ENCODE results near the gene WDR19. TPM values are rescaled to one million over a fixed set of nuclear protein-coding genes. Genes with fewer than 3 reads are reported as not detected.
A peak's percentile ranks its signal among the peaks of the same experiment; 100 is the strongest.

Gene WDR19
- total and polyA plus RNA-seq, 11 donors = 4.3 to 15.6 (median 8.1) TPM

GRCh38 chr4:39324897-39325613, 142.7 kb downstream of the WDR19 start:
- DNase-seq (no peak), ATAC-seq (no peak)
- Histone ChIP-seq H3K4me3 (no peak overlapping the region), H3K4me1 (no peaks in the 10 kb centered on the region), H3K9me3 (no peaks in the 10 kb centered on the region), H3K27ac (peak overlapping the region in 1 of 12 donors; percentile 22), H3K36me3 (peaks cover 0 to 74% (median 63%) of the 10 kb centered on the region in 9 donors), H3K27me3 (no peaks in the 10 kb centered on the region)
- WGBS, 4 donors = 79 to 97% (median 88%) methylated on average over 4 of the region's 4 CpGs
- no peak for TF ChIP-seq POLR2A (IDR thresholded peaks at IDR 0.05)
- TF ChIP-seq, protein P1, sequence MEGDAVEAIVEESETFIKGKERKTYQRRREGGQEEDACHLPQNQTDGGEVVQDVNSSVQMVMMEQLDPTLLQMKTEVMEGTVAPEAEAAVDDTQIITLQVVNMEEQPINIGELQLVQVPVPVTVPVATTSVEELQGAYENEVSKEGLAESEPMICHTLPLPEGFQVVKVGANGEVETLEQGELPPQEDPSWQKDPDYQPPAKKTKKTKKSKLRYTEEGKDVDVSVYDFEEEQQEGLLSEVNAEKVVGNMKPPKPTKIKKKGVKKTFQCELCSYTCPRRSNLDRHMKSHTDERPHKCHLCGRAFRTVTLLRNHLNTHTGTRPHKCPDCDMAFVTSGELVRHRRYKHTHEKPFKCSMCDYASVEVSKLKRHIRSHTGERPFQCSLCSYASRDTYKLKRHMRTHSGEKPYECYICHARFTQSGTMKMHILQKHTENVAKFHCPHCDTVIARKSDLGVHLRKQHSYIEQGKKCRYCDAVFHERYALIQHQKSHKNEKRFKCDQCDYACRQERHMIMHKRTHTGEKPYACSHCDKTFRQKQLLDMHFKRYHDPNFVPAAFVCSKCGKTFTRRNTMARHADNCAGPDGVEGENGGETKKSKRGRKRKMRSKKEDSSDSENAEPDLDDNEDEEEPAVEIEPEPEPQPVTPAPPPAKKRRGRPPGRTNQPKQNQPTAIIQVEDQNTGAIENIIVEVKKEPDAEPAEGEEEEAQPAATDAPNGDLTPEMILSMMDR (IDR thresholded peaks at IDR 0.05) = no peak
- intact Hi-C loops (cut with DNase I) = no loop called here

DNA sequence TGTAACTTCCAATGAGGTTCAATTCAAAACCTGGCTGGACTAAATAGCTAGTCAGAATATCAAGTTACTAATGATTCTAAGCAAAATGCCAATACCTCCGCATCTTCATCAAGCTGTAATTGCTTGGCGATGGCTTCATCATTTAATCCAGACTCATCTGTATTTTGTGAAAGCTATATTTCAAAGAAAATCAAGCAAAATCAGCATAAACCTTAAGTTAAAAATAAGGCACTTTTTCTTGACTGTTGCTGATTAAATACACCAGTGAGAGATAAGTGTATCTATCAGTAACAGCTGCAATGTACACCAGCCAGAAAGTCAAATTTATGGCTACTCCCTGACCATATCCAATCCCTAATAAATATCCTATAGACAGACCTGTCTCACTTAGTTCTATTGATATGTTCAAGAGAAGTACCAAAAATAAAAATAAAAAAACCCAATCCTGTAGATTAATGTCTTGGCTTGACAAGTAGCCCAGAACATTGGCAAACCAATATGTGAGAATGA, 144.2 kb downstream of the WDR19 start:
- DNase-seq (no peak), ATAC-seq (no peak)
- TF ChIP-seq POLR2A (IDR thresholded peaks at IDR 0.05) = no peak
- TF ChIP-seq, protein P1 (IDR thresholded peaks at IDR 0.05) = no peak
- H3K9me3 ChIP-seq = no peaks in the 10 kb centered on the region
- H3K4me3 ChIP-seq = no peak overlapping the region
- H3K27me3 ChIP-seq = no peaks in the 10 kb centered on the region
- intact Hi-C loops (cut with DNase I) = no loop called here
- no peak overlapping the region for H3K27ac ChIP-seq
- WGBS, 4 donors = 96 to 100% (median 98%) methylated on average over 2 of the region's 2 CpGs
- H3K4me1 ChIP-seq = peaks cover 0 to 2% (median 0%) of the 10 kb centered on the region in 12 donors
- H3K36me3 ChIP-seq = peaks cover 0 to 61% (median 48%) of the 10 kb centered on the region in 9 donors

DNA sequence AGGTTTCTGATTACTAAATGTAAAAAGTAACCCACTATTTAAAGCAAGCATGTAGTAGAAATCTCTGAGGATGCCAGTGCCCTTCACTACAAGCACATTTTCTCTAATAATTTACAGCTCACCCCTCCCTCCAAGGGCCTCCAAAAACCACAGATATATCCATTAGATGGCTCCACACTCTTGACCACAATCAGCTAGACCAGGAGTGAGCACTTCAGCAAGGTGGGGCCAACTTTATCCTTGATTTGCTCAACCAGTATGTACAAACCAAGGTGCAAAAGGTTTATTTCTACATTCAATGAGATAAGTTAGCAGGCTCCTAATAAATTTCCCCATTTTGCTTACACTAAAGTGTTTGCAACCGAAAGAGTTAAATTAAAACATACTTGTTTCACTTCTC, 148.0 kb downstream of the WDR19 start:
- H3K36me3 ChIP-seq = peaks cover 0 to 26% (median 18%) of the 10 kb centered on the region in 9 donors
- WGBS, 4 donors = 95 to 99% (median 98%) methylated on average over 1 of the region's 1 CpG
- intact Hi-C loops (cut with DNase I) = no loop called here

DNA sequence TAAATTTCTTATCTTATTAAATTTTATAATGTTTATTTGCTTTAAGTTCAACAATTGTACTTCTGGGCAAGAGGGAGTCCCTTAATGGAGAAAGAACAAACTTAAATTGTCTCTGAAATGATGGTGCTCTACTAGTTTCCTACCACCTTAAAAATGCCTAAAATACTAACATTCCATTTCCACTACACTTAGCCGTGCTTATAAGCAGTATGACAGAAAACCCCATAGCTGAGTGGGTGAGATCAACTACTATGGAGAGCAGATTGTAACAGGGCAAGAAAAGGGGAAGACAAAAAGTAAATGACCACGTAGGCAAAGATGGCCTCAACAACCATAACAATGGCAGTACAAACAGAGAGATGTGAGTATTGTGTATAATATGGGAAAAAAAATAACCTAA, 148.9 kb downstream of the WDR19 start:
- WGBS, 4 donors = 89 to 97% (median 93%) methylated on average over 2 of the region's 2 CpGs
- Histone ChIP-seq H3K9me3 (no peaks in the 10 kb centered on the region), H3K4me3 (no peak overlapping the region), H3K27me3 (no peaks in the 10 kb centered on the region), H3K36me3 (peaks cover 0 to 18% (median 9%) of the 10 kb centered on the region in 9 donors), H3K27ac (no peak overlapping the region), H3K4me1 (peaks cover 0 to 7% (median 0%) of the 10 kb centered on the region in 12 donors)
- TF ChIP-seq, protein P1 (IDR thresholded peaks at IDR 0.05) = no peak
- TF ChIP-seq POLR2A (IDR thresholded peaks at IDR 0.05) = no peak
- intact Hi-C loops (cut with DNase I) = no loop called here
- no peak for ATAC-seq
- DNase-seq = no peak

More for the DNA sequence above, 148.0 kb downstream of the WDR19 start:
- DNase-seq (no peak), ATAC-seq (no peak)
- Histone ChIP-seq H3K9me3 (no peaks in the 10 kb centered on the region), H3K27ac (no peak overlapping the region), H3K4me3 (no peak overlapping the region), H3K27me3 (no peaks in the 10 kb centered on the region), H3K4me1 (peaks cover 0 to 2% (median 0%) of the 10 kb centered on the region in 12 donors)
- TF ChIP-seq, protein P1 (IDR thresholded peaks at IDR 0.05) = no peak
- TF ChIP-seq POLR2A (IDR thresholded peaks at IDR 0.05) = no peak

Other genes starting within 250 kb of the WDR19 start
- 1 to 10 TPM in 1 of 9 donors, under 1 TPM in 1, not detected in 7; 0.14 to 2.3 TPM for gene TMEM156, start 150.1 kb upstream of the WDR19 start, total RNA-seq
- under 1 TPM in 1 of 2 donors, not detected in 1; 0.06 TPM for gene TMEM156, start 150.1 kb upstream of the WDR19 start, polyA plus RNA-seq
- gene KLHL5, start 120.3 kb upstream of the WDR19 start, total RNA-seq = 10 to 100 TPM in 7 of 9 donors, 1 to 10 TPM in 2; 8.6 to 28.5 (median 14.9) TPM
- gene KLHL5, start 120.3 kb upstream of the WDR19 start, polyA plus RNA-seq = 10 to 100 TPM in 1 of 2 donors, 1 to 10 TPM in 1; 3.3 to 10.7 TPM
- gene RFC1, start 183.8 kb downstream of the WDR19 start, total RNA-seq = 10 to 100 TPM; 21.0 to 31.2 (median 24.3) TPM
- gene RFC1, start 183.8 kb downstream of the WDR19 start, polyA plus RNA-seq = 10 to 100 TPM in 1 of 2 donors, 1 to 10 TPM in 1; 5.3 to 19.9 TPM
- gene KLB, start 224.4 kb downstream of the WDR19 start, total RNA-seq = 1 to 10 TPM in 1 of 9 donors, under 1 TPM in 3, not detected in 5; 0.08 to 2.9 (median 0.25) TPM
- under 1 TPM; 0.08 to 0.18 TPM for gene KLB, start 224.4 kb downstream of the WDR19 start, polyA plus RNA-seq